HepG2 (cell line): ENCODE measurements around the gene STARD13. TPM values are rescaled to one million over a fixed set of nuclear protein-coding genes. Genes with fewer than 3 reads are reported as not detected.

Experiments used
- ATAC-seq: fragments of 200-7000 bp; cut with Tn5 transposase; 3 replicates; pipeline ENCODE4 v1.9.1; 2020; ENCODE audit warnings: mild to moderate bottlenecking, moderate library complexity
- BruUV-seq: library from RNA; stranded (reverse); fragments of 400-500 nt; replicated peaks from 2 replicates; lab custom pipeline; 2021; lab: Mats Ljungman, UMichigan
- CTCF ChIA-PET: fragments of 300-600 bp; formaldehyde crosslinking; extraction: SDS; loops from one replicate; lab custom pipeline; 2021; ENCODE audit warnings: low total read pairs, inconsistent platforms, low intra/inter-chr PET ratio; lab: Yijun Ruan, JAX
- POLR2A ChIA-PET: fragments of 350-600 bp; sonication (Branson Sonifier 250); formaldehyde crosslinking; loops from one replicate; lab custom pipeline; 2020; ENCODE audit warnings: antibody characterized with exemption, inconsistent platforms; lab: Yijun Ruan, JAX
- DNase-seq: peaks from one replicate; pipeline ENCODE4 v3.0.0-alpha.2; 2015; ENCODE audit warnings: low spot score
- FAIRE-seq: peaks from 3 replicates; lab custom pipeline; 2011; peaks lifted over from hg19 to GRCh38; lab: Jason Lieb, UNC
- H2AFZ ChIP-seq: one replicate; pipeline ENCODE4 v1.6.1; 2011; ENCODE audit warnings: low read length, inconsistent platforms
- H3K27ac ChIP-seq: fragments of 300-600 bp; 3 replicates; pipeline ENCODE4 v1.8.0; 2011; ENCODE audit warnings: mixed run types, mild to moderate bottlenecking, mixed read lengths, low read length, inconsistent platforms; ENCODE audit not compliant: insufficient read depth; ENCODE audit errors: extremely low read length
- H3K27me3 ChIP-seq, 2 experiments: fragments of 200-600 bp in 1 of 2; 2 replicates in 1 of 2; 3 replicates in 1 of 2; pipeline versions ENCODE4 v1.6.0 to v1.8.0; 2011; ENCODE audit warnings: low read length in 2 of 2, mild to moderate bottlenecking in 2 of 2, moderate library complexity in 2 of 2, inconsistent platforms in 1 of 2; ENCODE audit not compliant: insufficient read depth in 2 of 2, control insufficient read depth in 1 of 2
- H3K36me3 ChIP-seq, 2 experiments: fragments of 200-600 bp in 1 of 2; replicated peaks in 1 of 2; 2 replicates in 1 of 2; 3 replicates in 1 of 2; pipeline versions ENCODE4 v1.5.1 to v1.8.0; 2011; ENCODE audit warnings: low read length in 2 of 2, inconsistent platforms in 1 of 2; ENCODE audit not compliant: insufficient read depth in 2 of 2, control insufficient read depth in 1 of 2
- H3K4me1 ChIP-seq: 2 replicates; pipeline ENCODE4 v1.5.1; 2012; ENCODE audit warnings: low read length, inconsistent platforms; ENCODE audit not compliant: insufficient read depth
- H3K4me2 ChIP-seq: 2 replicates; pipeline ENCODE4 v1.6.0; 2011; ENCODE audit warnings: low read depth, low read length, inconsistent platforms
- H3K4me3 ChIP-seq, 3 experiments: fragments of 200-600 bp in 1 of 3; sonication (generic), shearing (Covaris generic) in 1 of 3; replicated peaks in 1 of 3; 2 replicates each; pipeline ENCODE4 v1.5.1; 2011 to 2016; ENCODE audit warnings: low read length in 3 of 3, inconsistent platforms in 2 of 3, low read depth in 2 of 3, mild to moderate bottlenecking in 2 of 3, control low read depth in 1 of 3, mixed read lengths in 1 of 3; ENCODE audit not compliant: insufficient read depth in 1 of 3
- H3K79me2 ChIP-seq: one replicate; pipeline ENCODE4 v1.6.1; 2011; ENCODE audit warnings: low read length, inconsistent platforms; ENCODE audit not compliant: insufficient read depth
- H3K9ac ChIP-seq: 2 replicates; pipeline ENCODE4 v1.6.0; 2011; ENCODE audit warnings: mild to moderate bottlenecking, low read depth, low read length, inconsistent platforms; ENCODE audit not compliant: insufficient read depth
- H3K9me3 ChIP-seq: 2 replicates; pipeline ENCODE4 v1.5.1; 2012; ENCODE audit warnings: mild to moderate bottlenecking, low read length
- H4K20me1 ChIP-seq: 2 replicates; pipeline ENCODE4 v1.6.0; 2011; ENCODE audit warnings: inconsistent platforms, mild to moderate bottlenecking, low read length, moderate library complexity; ENCODE audit not compliant: insufficient read depth
- MED8 ChIP-seq: sonication (generic); formaldehyde crosslinking; IDR thresholded peaks from 2 replicates; pipeline ENCODE4 v1.8.1; 2023; ENCODE audit warnings: mild to moderate bottlenecking, missing genetic modification reagents; ENCODE audit not compliant: insufficient replicate concordance
- SNRNP70 ChIP-seq: fragments of 200-400 bp; formaldehyde crosslinking; IDR thresholded peaks from 2 replicates; pipeline ENCODE4 v1.6.1; 2017; ENCODE audit warnings: mild to moderate bottlenecking, low read depth, low read length, moderate library complexity
- SRSF1 ChIP-seq: fragments of 200-400 bp; formaldehyde crosslinking; optimal IDR thresholded peaks from 2 replicates; pipeline ENCODE3; 2017; ENCODE audit warnings: mild to moderate bottlenecking, low read depth, low read length, moderate library complexity
- STAG1 ChIP-seq: sonication (generic); formaldehyde crosslinking; IDR thresholded peaks from 2 replicates; pipeline ENCODE4 v1.4.0; 2020; ENCODE audit warnings: missing genetic modification reagents
- WGBS: methylation state at CpG from one replicate; pipeline ENCODE4 v1.1.6; 2017; ENCODE audit warnings: low lambda C conversion rate; 5-methylcytosine and 5-hydroxymethylcytosine counted together
- in situ Hi-C: cut with HindIII; loops from 2 replicates; pipeline ENCODE4 v1.10.0; 2017; ENCODE audit warnings: low pct_unique_long_range_greater_than_20kb; ENCODE audit not compliant: extremely low pct_ligation_motif_present
- intact Hi-C: fragments of 100-400 bp; cut with micrococcal nuclease; formaldehyde crosslinking; loops from one replicate; pipeline ENCODE4 v1.10.0; 2022; ENCODE audit not compliant: unreplicated experiment
- polyA plus RNA-seq, 8 experiments: library from polyadenylated mRNA; depleted of rRNA in 3 of 8; stranded (reverse) in 7 of 8; unstranded in 1 of 8; fragments of >200 nt; fragmentation: Illumina TruSeq in 4 of 8; extraction: Trizol in 4 of 8; gene quantifications; 2 replicates each; pipeline versions ENCODE4 v1.2.1 to v1.2.3, GENCODE V29; 2011 to 2016; ENCODE audit warnings: low read depth in 4 of 8, missing spikeins in 1 of 8, mixed read lengths in 1 of 8; ENCODE audit not compliant: insufficient read depth in 1 of 8
- total RNA-seq, 5 experiments: library from RNA; depleted of rRNA; stranded (reverse); fragments of >200 nt; fragmentation: Illumina TruSeq; extraction: Trizol; gene quantifications; 2 replicates each; pipeline ENCODE4 v1.2.3, GENCODE V29; 2016; ENCODE audit warnings: low read depth in 1 of 5
- TF ChIP-seq, protein P1 (sequence below): sonication (generic); formaldehyde crosslinking; IDR thresholded peaks from 2 replicates; pipeline ENCODE4 v1.5.0; 2020; ENCODE audit warnings: mild to moderate bottlenecking, missing genetic modification reagents, borderline replicate concordance
- TF ChIP-seq, protein P2 (sequence below): IDR thresholded peaks from 2 replicates; pipeline ENCODE4 v1.6.1; 2016; ENCODE audit warnings: mild to moderate bottlenecking
- TF ChIP-seq, protein P3 (sequence below): IDR thresholded peaks from 2 replicates; pipeline ENCODE4 v1.6.1; 2016; ENCODE audit warnings: mild to moderate bottlenecking, missing biosample characterization, missing genetic modification reagents
- TF ChIP-seq, protein P4 (sequence below): sonication (generic); formaldehyde crosslinking; IDR thresholded peaks from 2 replicates; pipeline ENCODE4 v1.5.0; 2020; ENCODE audit warnings: mild to moderate bottlenecking, missing genetic modification reagents, moderate library complexity

The STARD13 gene
- total and polyA plus RNA-seq, 2 of the 13 experiments (the other 11 are each of a cell fraction or from before 2014, with no cell fraction given): 12.8 to 14.3 TPM

DNA sequence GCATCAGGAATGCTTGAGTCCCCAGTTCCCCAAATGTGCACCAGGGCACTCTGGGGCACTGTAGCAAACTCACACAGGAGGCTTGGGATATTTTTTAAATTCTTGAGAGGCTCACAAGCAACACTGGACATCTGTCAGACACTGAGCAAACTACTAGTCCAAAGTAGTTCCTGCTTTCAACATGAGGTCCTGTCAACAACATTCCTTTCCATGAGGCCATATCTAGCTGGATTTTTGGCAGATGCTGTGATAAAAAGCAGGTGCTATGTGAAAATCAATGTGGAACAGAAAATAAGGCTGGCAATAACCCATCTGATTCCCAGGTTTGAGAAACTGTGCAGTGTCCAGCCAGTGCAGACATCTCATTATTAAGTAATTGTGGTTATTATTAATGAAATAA is 50.5 kb downstream of the STARD13 start (continued):
- TF ChIP-seq, protein P1, sequence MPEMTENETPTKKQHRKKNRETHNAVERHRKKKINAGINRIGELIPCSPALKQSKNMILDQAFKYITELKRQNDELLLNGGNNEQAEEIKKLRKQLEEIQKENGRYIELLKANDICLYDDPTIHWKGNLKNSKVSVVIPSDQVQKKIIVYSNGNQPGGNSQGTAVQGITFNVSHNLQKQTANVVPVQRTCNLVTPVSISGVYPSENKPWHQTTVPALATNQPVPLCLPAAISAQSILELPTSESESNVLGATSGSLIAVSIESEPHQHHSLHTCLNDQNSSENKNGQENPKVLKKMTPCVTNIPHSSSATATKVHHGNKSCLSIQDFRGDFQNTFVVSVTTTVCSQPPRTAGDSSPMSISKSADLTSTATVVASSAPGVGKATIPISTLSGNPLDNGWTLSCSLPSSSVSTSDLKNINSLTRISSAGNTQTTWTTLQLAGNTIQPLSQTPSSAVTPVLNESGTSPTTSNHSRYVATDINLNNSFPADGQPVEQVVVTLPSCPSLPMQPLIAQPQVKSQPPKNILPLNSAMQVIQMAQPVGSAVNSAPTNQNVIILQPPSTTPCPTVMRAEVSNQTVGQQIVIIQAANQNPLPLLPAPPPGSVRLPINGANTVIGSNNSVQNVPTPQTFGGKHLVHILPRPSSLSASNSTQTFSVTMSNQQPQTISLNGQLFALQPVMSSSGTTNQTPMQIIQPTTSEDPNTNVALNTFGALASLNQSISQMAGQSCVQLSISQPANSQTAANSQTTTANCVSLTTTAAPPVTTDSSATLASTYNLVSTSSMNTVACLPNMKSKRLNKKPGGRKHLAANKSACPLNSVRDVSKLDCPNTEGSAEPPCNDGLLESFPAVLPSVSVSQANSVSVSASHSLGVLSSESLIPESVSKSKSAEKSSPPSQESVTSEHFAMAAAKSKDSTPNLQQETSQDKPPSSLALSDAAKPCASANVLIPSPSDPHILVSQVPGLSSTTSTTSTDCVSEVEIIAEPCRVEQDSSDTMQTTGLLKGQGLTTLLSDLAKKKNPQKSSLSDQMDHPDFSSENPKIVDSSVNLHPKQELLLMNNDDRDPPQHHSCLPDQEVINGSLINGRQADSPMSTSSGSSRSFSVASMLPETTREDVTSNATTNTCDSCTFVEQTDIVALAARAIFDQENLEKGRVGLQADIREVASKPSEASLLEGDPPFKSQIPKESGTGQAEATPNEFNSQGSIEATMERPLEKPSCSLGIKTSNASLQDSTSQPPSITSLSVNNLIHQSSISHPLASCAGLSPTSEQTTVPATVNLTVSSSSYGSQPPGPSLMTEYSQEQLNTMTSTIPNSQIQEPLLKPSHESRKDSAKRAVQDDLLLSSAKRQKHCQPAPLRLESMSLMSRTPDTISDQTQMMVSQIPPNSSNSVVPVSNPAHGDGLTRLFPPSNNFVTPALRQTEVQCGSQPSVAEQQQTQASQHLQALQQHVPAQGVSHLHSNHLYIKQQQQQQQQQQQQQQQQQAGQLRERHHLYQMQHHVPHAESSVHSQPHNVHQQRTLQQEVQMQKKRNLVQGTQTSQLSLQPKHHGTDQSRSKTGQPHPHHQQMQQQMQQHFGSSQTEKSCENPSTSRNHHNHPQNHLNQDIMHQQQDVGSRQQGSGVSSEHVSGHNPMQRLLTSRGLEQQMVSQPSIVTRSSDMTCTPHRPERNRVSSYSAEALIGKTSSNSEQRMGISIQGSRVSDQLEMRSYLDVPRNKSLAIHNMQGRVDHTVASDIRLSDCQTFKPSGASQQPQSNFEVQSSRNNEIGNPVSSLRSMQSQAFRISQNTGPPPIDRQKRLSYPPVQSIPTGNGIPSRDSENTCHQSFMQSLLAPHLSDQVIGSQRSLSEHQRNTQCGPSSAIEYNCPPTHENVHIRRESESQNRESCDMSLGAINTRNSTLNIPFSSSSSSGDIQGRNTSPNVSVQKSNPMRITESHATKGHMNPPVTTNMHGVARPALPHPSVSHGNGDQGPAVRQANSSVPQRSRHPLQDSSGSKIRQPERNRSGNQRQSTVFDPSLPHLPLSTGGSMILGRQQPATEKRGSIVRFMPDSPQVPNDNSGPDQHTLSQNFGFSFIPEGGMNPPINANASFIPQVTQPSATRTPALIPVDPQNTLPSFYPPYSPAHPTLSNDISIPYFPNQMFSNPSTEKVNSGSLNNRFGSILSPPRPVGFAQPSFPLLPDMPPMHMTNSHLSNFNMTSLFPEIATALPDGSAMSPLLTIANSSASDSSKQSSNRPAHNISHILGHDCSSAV (CRISPR knock-in tag): no peak
- TF ChIP-seq, protein P2, sequence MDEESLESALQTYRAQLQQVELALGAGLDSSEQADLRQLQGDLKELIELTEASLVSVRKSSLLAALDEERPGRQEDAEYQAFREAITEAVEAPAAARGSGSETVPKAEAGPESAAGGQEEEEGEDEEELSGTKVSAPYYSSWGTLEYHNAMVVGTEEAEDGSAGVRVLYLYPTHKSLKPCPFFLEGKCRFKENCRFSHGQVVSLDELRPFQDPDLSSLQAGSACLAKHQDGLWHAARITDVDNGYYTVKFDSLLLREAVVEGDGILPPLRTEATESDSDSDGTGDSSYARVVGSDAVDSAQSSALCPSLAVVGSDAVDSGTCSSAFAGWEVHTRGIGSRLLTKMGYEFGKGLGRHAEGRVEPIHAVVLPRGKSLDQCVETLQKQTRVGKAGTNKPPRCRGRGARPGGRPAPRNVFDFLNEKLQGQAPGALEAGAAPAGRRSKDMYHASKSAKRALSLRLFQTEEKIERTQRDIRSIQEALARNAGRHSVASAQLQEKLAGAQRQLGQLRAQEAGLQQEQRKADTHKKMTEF: no peak

DNA sequence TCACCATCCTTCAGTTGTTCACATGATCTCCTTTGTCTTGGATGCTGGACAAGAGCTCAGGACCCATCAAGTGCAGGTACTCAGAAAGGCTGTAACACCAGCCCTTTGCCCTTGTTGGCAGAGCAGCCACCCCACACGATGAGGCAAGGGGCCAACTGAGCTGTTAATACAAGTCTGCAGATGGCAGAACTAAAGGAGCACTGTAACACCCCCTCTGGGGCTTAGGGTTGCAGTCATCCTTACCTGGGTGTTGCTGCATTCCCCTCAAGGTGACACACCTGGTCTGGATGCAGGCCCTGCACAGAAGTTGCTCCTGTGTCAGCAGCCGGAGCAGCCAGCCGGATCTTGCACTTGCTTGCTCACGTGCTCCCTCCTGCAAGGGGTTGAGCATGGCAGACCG is 52.0 kb downstream of the STARD13 start:
- H3K9ac ChIP-seq: no peak overlapping the region
- no peak overlapping the region for H3K27ac ChIP-seq
- FAIRE-seq: no peak
- DNase-seq: no peak
- H3K4me2 ChIP-seq: no peak overlapping the region
- H4K20me1 ChIP-seq: no peaks in the 10 kb centered on the region
- H3K4me3 ChIP-seq: no peak overlapping the region
- H3K36me3 ChIP-seq: peaks cover 10 to 34% of the 10 kb centered on the region in 2 experiments
- H3K4me1 ChIP-seq: peaks cover 53% of the 10 kb centered on the region
- no TSS peak for BruUV-seq
- H3K9me3 ChIP-seq: peaks cover 21% of the 10 kb centered on the region
- no peaks in the 10 kb centered on the region for H3K27me3 ChIP-seq
- ChIA-PET CTCF (no interaction called here), POLR2A (no interaction called here)
- H2AFZ ChIP-seq: no peak overlapping the region
- WGBS: 94% methylated on average over 3 of the region's 5 CpGs
- no peaks in the 10 kb centered on the region for H3K79me2 ChIP-seq
- intact Hi-C loops (no loop called here), in situ Hi-C loops (no loop called here)
- no peak for ATAC-seq
- no peak for TF ChIP-seq STAG1 (CRISPR knock-in tag)
- TF ChIP-seq MED8 (CRISPR knock-in tag): no peak
- TF ChIP-seq, protein P3, sequence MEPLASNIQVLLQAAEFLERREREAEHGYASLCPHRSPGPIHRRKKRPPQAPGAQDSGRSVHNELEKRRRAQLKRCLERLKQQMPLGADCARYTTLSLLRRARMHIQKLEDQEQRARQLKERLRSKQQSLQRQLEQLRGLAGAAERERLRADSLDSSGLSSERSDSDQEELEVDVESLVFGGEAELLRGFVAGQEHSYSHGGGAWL (CRISPR knock-in tag): no peak
- no peak for TF ChIP-seq SNRNP70
- TF ChIP-seq SRSF1: no peak
- TF ChIP-seq, protein P4, sequence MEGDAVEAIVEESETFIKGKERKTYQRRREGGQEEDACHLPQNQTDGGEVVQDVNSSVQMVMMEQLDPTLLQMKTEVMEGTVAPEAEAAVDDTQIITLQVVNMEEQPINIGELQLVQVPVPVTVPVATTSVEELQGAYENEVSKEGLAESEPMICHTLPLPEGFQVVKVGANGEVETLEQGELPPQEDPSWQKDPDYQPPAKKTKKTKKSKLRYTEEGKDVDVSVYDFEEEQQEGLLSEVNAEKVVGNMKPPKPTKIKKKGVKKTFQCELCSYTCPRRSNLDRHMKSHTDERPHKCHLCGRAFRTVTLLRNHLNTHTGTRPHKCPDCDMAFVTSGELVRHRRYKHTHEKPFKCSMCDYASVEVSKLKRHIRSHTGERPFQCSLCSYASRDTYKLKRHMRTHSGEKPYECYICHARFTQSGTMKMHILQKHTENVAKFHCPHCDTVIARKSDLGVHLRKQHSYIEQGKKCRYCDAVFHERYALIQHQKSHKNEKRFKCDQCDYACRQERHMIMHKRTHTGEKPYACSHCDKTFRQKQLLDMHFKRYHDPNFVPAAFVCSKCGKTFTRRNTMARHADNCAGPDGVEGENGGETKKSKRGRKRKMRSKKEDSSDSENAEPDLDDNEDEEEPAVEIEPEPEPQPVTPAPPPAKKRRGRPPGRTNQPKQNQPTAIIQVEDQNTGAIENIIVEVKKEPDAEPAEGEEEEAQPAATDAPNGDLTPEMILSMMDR (CRISPR knock-in tag): no peak
